ENCODE results near the gene C1QBP. TPM values are rescaled to one million over a fixed set of nuclear protein-coding genes. Genes with fewer than 3 reads are reported as not detected.

C1QBP gene
- 100 to 1,000 TPM; 166 to 240 TPM for total RNA-seq

GRCh38 chr17:5438716-5439445 is at the start of gene C1QBP:
Gene C1QBP, minus strand, starts transcription at chr17:5439155. Its CDS starts 82 bp downstream, at chr17:5439073.
- Mint-ChIP-seq H3K4me1 (peaks cover 43% of the 10 kb centered on the region), H3K27ac (peak within 1 kb of the TSS; percentile 93), H3K4me3 (peak within 1 kb of the TSS; percentile 88), H3K36me3 (peaks cover 34% of the 10 kb centered on the region), H3K27me3 (no peaks in the 10 kb centered on the region), H3K9me3 (ENCODE audit: low read depth) (no peaks in the 10 kb centered on the region)
- DNase-seq (peak; percentile 94), ATAC-seq (peak; percentile 94)
- CTCF ChIA-PET: interaction anchor here (0.6 to 5.7 kb wide), 35 partner anchors 10 to 1000 kb away, joined by 3 to 74 read pairs (median 4); partner anchors contain the start of genes DERL2, DHX33, MIS12 and NLRP1

GRCh38 chr17:5488752-5489151 is 49.8 kb upstream of the C1QBP start:
- CTCF ChIA-PET: interaction anchor here (1.1 to 3.2 kb wide), 3 partner anchors 12 to 50 kb away, joined by 3 to 13 read pairs (median 3); partner anchors contain the start of genes C1QBP and DHX33
- H3K36me3 Mint-ChIP-seq: peaks cover 49% of the 10 kb centered on the region
- DNase-seq: no peak
- H3K27ac Mint-ChIP-seq: no peak overlapping the region
- ATAC-seq: no peak
- H3K4me3 Mint-ChIP-seq: no peak overlapping the region
- H3K4me1 Mint-ChIP-seq: peaks cover 42% of the 10 kb centered on the region
- no peaks in the 10 kb centered on the region for H3K27me3 Mint-ChIP-seq
- H3K9me3 Mint-ChIP-seq (ENCODE audit: low read depth): peaks cover 4% of the 10 kb centered on the region

- Mint-ChIP-seq H3K27ac (peak within 1 kb of the TSS; percentile 99), H3K27me3 (no peaks in the 10 kb centered on the region), H3K4me1 (peaks cover 53% of the 10 kb centered on the region), H3K36me3 (peaks cover 56% of the 10 kb centered on the region), H3K4me3 (peak within 1 kb of the TSS; percentile 99), H3K9me3 (ENCODE audit: low read depth) (no peaks in the 10 kb centered on the region)
- peak; percentile 92 for ATAC-seq
- DNase-seq: peak; percentile 99
- CTCF ChIA-PET: interaction anchor here (1.3 to 3.3 kb wide), 5 partner anchors 14 to 101 kb away, joined by 3 to 14 read pairs (median 10); partner anchors contain the start of genes C1QBP, DHX33 and NLRP1
These were observed 47.5 kb upstream of the C1QBP start, which contains the start of gene MIS12 for GRCh38 chr17:5486206-5487124. Gene MIS12, plus strand, starts transcription at chr17:5486566. Its CDS starts 2,297 bp downstream, at chr17:5488863.

- Mint-ChIP-seq H3K4me1 (peaks cover 53% of the 10 kb centered on the region), H3K9me3 (ENCODE audit: low read depth) (no peaks in the 10 kb centered on the region), H3K27ac (peak within 1 kb of the TSS; percentile 99), H3K27me3 (no peaks in the 10 kb centered on the region), H3K36me3 (peaks cover 56% of the 10 kb centered on the region), H3K4me3 (peak within 1 kb of the TSS; percentile 99)
- DNase-seq (no peak), ATAC-seq (peak; percentile 29)
- CTCF ChIA-PET: interaction anchor here (1.2 to 3.3 kb wide), 8 partner anchors 14 to 246 kb away, joined by 3 to 14 read pairs (median 8); partner anchors contain the start of genes C1QBP, DHX33 and NLRP1
These were observed 46.6 kb upstream of the C1QBP start, which contains the start of gene DERL2 for GRCh38 chr17:5485270-5486205. Gene DERL2, minus strand, starts transcription at chr17:5486178. Its CDS starts 17 bp downstream, at chr17:5486161.

GRCh38 chr17:5481451-5481850 is 42.5 kb upstream of the C1QBP start:
- ATAC-seq (no peak), DNase-seq (no peak)
- no peak overlapping the region for H3K27ac Mint-ChIP-seq
- CTCF ChIA-PET: no interaction called here
- H3K9me3 Mint-ChIP-seq (ENCODE audit: low read depth): no peaks in the 10 kb centered on the region
- H3K36me3 Mint-ChIP-seq: peaks cover 56% of the 10 kb centered on the region
- H3K4me1 Mint-ChIP-seq: peaks cover 31% of the 10 kb centered on the region
- H3K27me3 Mint-ChIP-seq: no peaks in the 10 kb centered on the region
- H3K4me3 Mint-ChIP-seq: no peak overlapping the region

GRCh38 chr17:5480962-5481361 is 42.0 kb upstream of the C1QBP start:
- Mint-ChIP-seq H3K27me3 (no peaks in the 10 kb centered on the region), H3K4me3 (no peak overlapping the region), H3K4me1 (peaks cover 31% of the 10 kb centered on the region), H3K9me3 (ENCODE audit: low read depth) (no peaks in the 10 kb centered on the region), H3K27ac (no peak overlapping the region), H3K36me3 (peaks cover 58% of the 10 kb centered on the region)
- no peak for ATAC-seq
- DNase-seq: no peak
- CTCF ChIA-PET: interaction anchor here (1.3 kb wide), 1 partner anchor 42 kb away, joined by 4 read pairs; no protein-coding TSS in a partner anchor

- Mint-ChIP-seq H3K9me3 (ENCODE audit: low read depth) (no peaks in the 10 kb centered on the region), H3K27ac (no peak overlapping the region), H3K4me3 (no peak overlapping the region), H3K27me3 (no peaks in the 10 kb centered on the region), H3K4me1 (peaks cover 13% of the 10 kb centered on the region), H3K36me3 (peaks cover 63% of the 10 kb centered on the region)
- ATAC-seq: no peak
- CTCF ChIA-PET: no interaction called here
- no peak for DNase-seq
These were observed 40.0 kb upstream of the C1QBP start for GRCh38 chr17:5478992-5479391.

- H3K4me1 Mint-ChIP-seq: peaks cover 9% of the 10 kb centered on the region
- H3K36me3 Mint-ChIP-seq: peaks cover 42% of the 10 kb centered on the region
- ATAC-seq (no peak), DNase-seq (no peak)
- no peak overlapping the region for H3K4me3 Mint-ChIP-seq
- no peaks in the 10 kb centered on the region for H3K9me3 Mint-ChIP-seq (ENCODE audit: low read depth)
- CTCF ChIA-PET: interaction anchor here (2.3 kb wide), 1 partner anchor 35 kb away, joined by 6 read pairs; the partner anchor contains the start of gene C1QBP
- no peak overlapping the region for H3K27ac Mint-ChIP-seq
- no peaks in the 10 kb centered on the region for H3K27me3 Mint-ChIP-seq
These were observed 35.0 kb upstream of the C1QBP start for GRCh38 chr17:5473906-5474305.

GRCh38 chr17:5472511-5472910 is 33.6 kb upstream of the C1QBP start:
- Mint-ChIP-seq H3K36me3 (peaks cover 35% of the 10 kb centered on the region), H3K27ac (no peak overlapping the region), H3K4me1 (peaks cover 14% of the 10 kb centered on the region), H3K27me3 (no peaks in the 10 kb centered on the region), H3K9me3 (ENCODE audit: low read depth) (no peaks in the 10 kb centered on the region), H3K4me3 (no peak overlapping the region)
- ATAC-seq (no peak), DNase-seq (no peak)
- CTCF ChIA-PET: no interaction called here

GRCh38 chr17:5468075-5468473 is 29.1 kb upstream of the C1QBP start:
- Mint-ChIP-seq H3K27ac (peak overlapping the region; percentile 68), H3K4me1 (peaks cover 42% of the 10 kb centered on the region), H3K9me3 (ENCODE audit: low read depth) (no peaks in the 10 kb centered on the region), H3K27me3 (no peaks in the 10 kb centered on the region), H3K4me3 (peak overlapping the region; percentile 87), H3K36me3 (peaks cover 13% of the 10 kb centered on the region)
- CTCF ChIA-PET: interaction anchor here (0.9 to 3.1 kb wide), 5 partner anchors 18 to 31 kb away, joined by 3 to 23 read pairs (median 4); partner anchors contain the start of genes C1QBP, DERL2 and MIS12
- DNase-seq (peak; percentile 43), ATAC-seq (peak; percentile 18)

- peak; percentile 39 for DNase-seq
- CTCF ChIA-PET: interaction anchor here (1.1 to 3.1 kb wide), 4 partner anchors 18 to 31 kb away, joined by 3 to 23 read pairs (median 7); partner anchors contain the start of genes C1QBP, DERL2 and MIS12
- Mint-ChIP-seq H3K4me1 (peaks cover 42% of the 10 kb centered on the region), H3K36me3 (peaks cover 12% of the 10 kb centered on the region), H3K27me3 (no peaks in the 10 kb centered on the region), H3K27ac (peak overlapping the region; percentile 68), H3K4me3 (peak overlapping the region; percentile 87), H3K9me3 (ENCODE audit: low read depth) (no peaks in the 10 kb centered on the region)
- ATAC-seq: no peak
These were observed 28.5 kb upstream of the C1QBP start for GRCh38 chr17:5467416-5467815.

- no peaks in the 10 kb centered on the region for H3K27me3 Mint-ChIP-seq
- peaks cover 13% of the 10 kb centered on the region for H3K36me3 Mint-ChIP-seq
- ATAC-seq: no peak
- CTCF ChIA-PET: interaction anchor here (1.1 to 1.4 kb wide), 4 partner anchors 10 to 27 kb away, joined by 3 to 6 read pairs (median 3); partner anchors contain the start of gene C1QBP
- H3K4me1 Mint-ChIP-seq: peaks cover 43% of the 10 kb centered on the region
- no peaks in the 10 kb centered on the region for H3K9me3 Mint-ChIP-seq (ENCODE audit: low read depth)
- no peak overlapping the region for H3K27ac Mint-ChIP-seq
- H3K4me3 Mint-ChIP-seq: peak overlapping the region; percentile 87
- peak; percentile 14 for DNase-seq
These were observed 27.3 kb upstream of the C1QBP start for GRCh38 chr17:5466295-5466694.
